Activated T-cell treated with anti-CD3 and anti-CD28 coated beads for 48 hours (primary cell): ENCODE results near the gene PRKCA.
"Not testable (repeated sequence)": the region's sequence is repeated elsewhere in the genome, so short reads cannot be mapped to it uniquely, and the experiment has no call there.

Source experiments
- DNase-seq: peaks from one replicate; pipeline ENCODE4 v3.0.0-alpha.2; 2020; ENCODE audit warnings: low read depth

Gene PRKCA

GRCh38 chr17:66326476-66327047 is 24.1 kb downstream of the PRKCA start:
- DNase-seq, result no peak

- DNase-seq, result no peak
These were observed 28.2 kb downstream of the PRKCA start for GRCh38 chr17:66330646-66331037.

GRCh38 chr17:66331038-66331816 is 28.8 kb downstream of the PRKCA start:
- no peak for DNase-seq

GRCh38 chr17:66335797-66336196 is 33.4 kb downstream of the PRKCA start:
- no peak for DNase-seq

GRCh38 chr17:66337268-66337667 is 34.9 kb downstream of the PRKCA start:
- DNase-seq, result no peak

GRCh38 chr17:66337866-66338485 is 35.6 kb downstream of the PRKCA start:
- DNase-seq, result no peak

GRCh38 chr17:66338937-66339336 is 36.5 kb downstream of the PRKCA start:
- DNase-seq, result no peak

- no peak for DNase-seq
These were observed 37.1 kb downstream of the PRKCA start for GRCh38 chr17:66339561-66339960.

GRCh38 chr17:66340720-66341119 is 38.3 kb downstream of the PRKCA start:
- DNase-seq, result no peak

- no peak for DNase-seq
These were observed 39.0 kb downstream of the PRKCA start for GRCh38 chr17:66341462-66341861.

- not testable (repeated sequence) for DNase-seq
These were observed 39.9 kb downstream of the PRKCA start for GRCh38 chr17:66342263-66342662.

- DNase-seq, result no peak
These were observed 41.2 kb downstream of the PRKCA start for GRCh38 chr17:66343531-66344078.

GRCh38 chr17:66344473-66344872 is 42.1 kb downstream of the PRKCA start:
- no peak for DNase-seq

- no peak for DNase-seq
These were observed 42.9 kb downstream of the PRKCA start for GRCh38 chr17:66345264-66345663.

GRCh38 chr17:66345949-66346638 is 43.7 kb downstream of the PRKCA start:
- DNase-seq, result not testable (repeated sequence)

- DNase-seq, result no peak
These were observed 45.5 kb downstream of the PRKCA start for GRCh38 chr17:66347661-66348514.

- no peak for DNase-seq
These were observed 46.3 kb downstream of the PRKCA start for GRCh38 chr17:66348584-66349165.

- no peak for DNase-seq
These were observed 47.3 kb downstream of the PRKCA start for GRCh38 chr17:66349521-66350254.

- DNase-seq, result not testable (repeated sequence)
These were observed 48.2 kb downstream of the PRKCA start for GRCh38 chr17:66350576-66350975.

GRCh38 chr17:66351033-66351432 is 48.6 kb downstream of the PRKCA start:
- no peak for DNase-seq
